HG02571 (cell line): ENCODE results near the gene C16orf78.

Source experiments
- ATAC-seq: cut with Tn5 transposase; IDR thresholded peaks from one replicate; pipeline ENCODE4 v1.9.1; 2021; ENCODE audit warnings: mild to moderate bottlenecking, moderate library complexity; ENCODE audit not compliant: unreplicated experiment

C16orf78 gene

DNA sequence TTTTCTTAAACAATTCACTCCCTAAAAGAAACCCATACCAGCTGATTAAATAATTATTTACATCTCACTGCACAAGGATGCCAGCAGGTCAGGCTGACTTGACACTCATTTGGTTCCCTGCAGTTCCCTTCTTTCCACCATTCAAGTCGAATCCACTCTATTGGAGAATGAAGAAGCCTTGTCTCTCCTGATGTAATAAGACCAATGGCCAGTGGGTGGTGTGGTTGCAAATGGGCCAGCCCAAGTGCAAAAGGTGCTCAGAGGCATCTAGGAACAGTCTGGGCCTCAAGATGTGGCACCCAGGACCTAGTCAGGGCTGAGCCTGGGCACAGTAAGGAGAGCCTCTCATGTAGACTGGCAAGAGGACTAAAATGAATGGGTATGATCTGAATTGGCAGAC lies 9.3 kb downstream of the C16orf78 start:
- no peak for ATAC-seq

DNA sequence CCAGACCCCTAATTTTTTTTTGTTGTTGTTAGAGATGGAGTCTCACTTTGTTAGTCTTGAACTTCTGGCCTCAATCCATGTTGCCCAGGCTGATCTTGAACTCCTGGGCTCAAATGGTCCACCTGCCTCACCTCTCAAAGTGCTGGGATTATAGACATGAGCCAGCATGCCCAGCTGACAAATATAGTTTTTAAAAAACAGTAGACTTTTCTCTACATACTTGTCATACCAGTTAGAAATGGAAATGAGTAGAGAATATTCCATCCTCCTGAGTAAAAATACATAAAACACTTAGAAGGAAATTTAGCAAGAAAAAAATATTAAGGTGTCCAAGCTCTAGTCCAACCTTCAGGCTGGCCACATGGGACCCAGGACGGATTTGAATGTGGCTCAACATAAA lies 21.4 kb downstream of the C16orf78 start:
- ATAC-seq = no peak

- no peak for ATAC-seq
Measured at GRCh38 chr16:49396206-49396720, 22.7 kb downstream of the C16orf78 start.

- ATAC-seq = no peak
Measured at GRCh38 chr16:49398761-49399160, 25.2 kb downstream of the C16orf78 start.

- peak; percentile 97 for ATAC-seq
Measured at GRCh38 chr16:49399594-49400364, 26.2 kb downstream of the C16orf78 start.

GRCh38 chr16:49400611-49401010 lies 27.0 kb downstream of the C16orf78 start:
- ATAC-seq = no peak

DNA sequence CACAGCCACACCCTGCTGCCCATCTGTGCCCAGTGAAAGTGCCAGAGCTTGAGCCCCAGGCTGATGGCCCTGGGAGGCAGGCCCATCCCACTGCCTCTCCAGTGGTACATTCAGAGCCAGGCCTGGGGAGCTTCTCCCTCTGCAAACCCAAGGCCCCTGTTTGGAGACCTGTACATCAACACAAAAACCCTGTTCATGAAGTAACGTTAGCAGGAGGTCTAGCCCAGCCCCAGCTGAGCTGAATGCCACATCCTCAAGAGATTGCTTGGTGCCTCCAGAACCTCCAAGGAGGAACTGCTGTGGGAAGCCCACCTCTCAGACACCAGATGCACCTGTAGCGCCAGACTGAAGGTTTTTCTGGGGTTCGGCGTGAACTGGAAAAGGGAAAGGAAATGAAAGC lies 31.5 kb downstream of the C16orf78 start:
- no peak for ATAC-seq

DNA sequence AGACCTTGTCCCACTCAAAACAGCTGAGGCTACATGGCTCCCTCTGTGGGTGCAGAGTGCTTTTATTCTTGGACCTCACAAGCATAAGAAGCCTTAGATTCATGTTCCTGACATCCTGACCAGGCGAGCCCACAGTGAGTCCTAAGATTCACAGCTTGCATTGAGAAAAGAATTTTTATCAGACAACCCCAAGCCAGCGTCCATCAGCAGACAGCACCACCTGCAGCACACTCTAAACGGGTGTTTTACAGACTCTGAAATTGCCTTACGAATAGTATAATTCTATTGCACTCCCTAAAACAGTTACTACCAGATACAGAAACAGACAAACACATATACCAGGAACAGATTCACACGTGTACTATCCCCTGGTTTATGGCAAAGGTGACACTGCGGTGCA lies 31.9 kb downstream of the C16orf78 start:
- ATAC-seq = no peak

- ATAC-seq = peak; percentile 94
Measured at GRCh38 chr16:49407873-49408550, 34.4 kb downstream of the C16orf78 start.

- no peak for ATAC-seq
Measured at GRCh38 chr16:49409121-49409520, 35.5 kb downstream of the C16orf78 start.

- ATAC-seq = no peak
Measured at GRCh38 chr16:49410226-49410625, 36.6 kb downstream of the C16orf78 start.

- no peak for ATAC-seq
Measured at GRCh38 chr16:49411121-49411970, 37.7 kb downstream of the C16orf78 start.

- ATAC-seq = no peak
Measured at GRCh38 chr16:49414671-49415070, 41.1 kb downstream of the C16orf78 start.

DNA sequence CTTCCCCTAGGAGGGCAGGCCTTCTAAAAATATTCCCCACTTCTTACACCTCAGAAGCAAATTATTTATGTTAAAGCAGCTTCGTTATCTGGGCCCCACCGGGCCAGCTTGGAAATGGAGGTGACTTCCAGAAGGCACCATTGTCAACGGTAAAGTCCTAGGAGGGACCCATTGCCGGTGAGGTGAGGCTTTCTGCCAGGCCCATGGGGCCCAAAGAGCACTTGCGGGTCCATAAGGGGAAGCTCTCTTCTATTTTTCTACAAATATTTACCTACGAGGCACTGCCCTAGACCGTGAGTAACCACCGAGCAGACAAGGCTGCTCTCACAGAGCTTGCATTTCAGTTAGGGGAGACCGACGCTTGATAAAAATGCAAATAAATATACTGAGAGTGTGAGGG lies 41.5 kb downstream of the C16orf78 start:
- no peak for ATAC-seq

- ATAC-seq = no peak
Measured at GRCh38 chr16:49416001-49416675, 42.5 kb downstream of the C16orf78 start.

DNA sequence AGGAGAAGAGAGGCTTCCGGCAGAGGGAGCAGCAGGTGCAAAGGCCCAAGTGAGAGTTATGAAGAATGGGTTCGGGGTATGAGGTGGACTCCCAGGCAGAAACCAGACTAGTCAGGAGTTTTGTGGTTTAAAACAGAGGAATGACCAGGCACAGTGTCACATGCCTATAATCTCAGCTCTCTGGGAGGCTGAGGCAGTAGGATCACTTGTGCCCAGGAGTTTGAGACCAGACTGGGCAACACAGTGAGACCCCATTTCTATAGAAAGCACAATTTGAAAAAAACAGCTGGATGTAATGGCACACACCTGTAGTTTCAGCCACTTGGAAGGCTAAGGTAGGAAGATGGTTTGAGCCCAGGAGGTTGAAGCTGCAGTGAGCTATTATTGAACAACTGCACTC lies 43.8 kb downstream of the C16orf78 start:
- ATAC-seq = no peak

GRCh38 chr16:49419006-49419405 lies 45.4 kb downstream of the C16orf78 start:
- no peak for ATAC-seq

DNA sequence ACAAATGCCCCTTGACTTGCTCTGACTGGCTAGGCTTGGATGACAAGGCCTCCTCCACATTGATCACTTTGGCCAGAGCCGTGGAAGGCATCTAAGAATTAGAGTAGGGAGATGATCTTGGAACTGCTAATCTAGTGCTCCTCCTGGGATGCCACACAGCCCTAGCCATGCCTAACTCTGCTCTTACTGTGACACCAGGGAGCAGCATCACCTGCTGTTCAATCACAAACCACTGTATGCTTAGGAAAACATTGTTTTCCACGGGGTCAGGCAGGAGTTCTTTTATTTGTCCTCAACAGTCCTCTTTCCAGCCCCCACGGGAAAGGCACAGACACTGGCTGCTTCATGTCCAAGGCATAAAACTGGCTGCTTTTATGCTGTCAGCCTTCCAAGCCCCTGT lies 46.3 kb downstream of the C16orf78 start:
- ATAC-seq = no peak

DNA sequence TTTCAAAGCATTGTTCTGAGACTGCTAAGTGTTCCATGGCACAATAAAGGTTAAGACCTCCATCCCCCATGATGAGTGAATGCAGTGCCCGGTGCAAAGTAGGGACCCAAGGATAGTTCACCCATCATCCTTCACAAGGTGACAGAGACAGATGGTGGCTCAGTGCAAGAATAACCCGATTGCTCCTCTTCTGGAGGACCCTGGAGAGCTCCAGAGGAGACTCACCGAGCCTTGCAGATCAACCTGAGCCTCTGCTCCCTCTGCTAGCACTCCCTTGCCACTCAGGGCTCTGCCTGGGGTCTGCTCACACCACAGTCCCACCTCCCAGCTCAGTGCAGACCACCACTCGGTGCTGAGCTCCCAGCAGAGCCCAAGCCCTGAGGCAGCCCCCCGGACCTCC lies 49.3 kb downstream of the C16orf78 start:
- ATAC-seq = no peak

DNA sequence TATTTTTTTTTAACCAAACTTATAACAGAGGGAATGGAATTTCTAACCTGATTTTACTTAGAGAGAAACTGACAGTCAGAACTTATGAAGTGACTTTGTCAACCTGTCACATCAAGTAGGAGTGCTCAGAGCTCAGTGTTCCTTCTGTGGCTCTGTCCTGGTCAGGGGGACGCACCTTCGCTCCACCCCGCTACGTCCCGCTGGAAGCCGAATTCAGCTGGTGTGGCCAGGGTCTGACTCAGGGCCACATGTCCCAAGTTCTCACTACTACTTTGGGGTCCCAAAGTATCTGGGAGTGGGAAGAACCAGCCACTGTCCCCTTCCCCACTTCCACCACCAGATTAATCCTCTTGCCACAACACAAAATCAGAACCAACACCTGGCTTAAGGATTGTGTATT lies 51.4 kb downstream of the C16orf78 start:
- ATAC-seq = no peak

GRCh38 chr16:49427771-49428170 lies 54.2 kb downstream of the C16orf78 start:
- no peak for ATAC-seq
